HG03439 (cell line): ENCODE data around the gene RAD51.
"Not testable (repeated sequence)": the region's sequence is repeated elsewhere in the genome, so short reads cannot be mapped to it uniquely, and the experiment has no call there.

Experiments
- ATAC-seq: cut with Tn5 transposase; IDR thresholded peaks from one replicate; pipeline ENCODE4 v1.9.1; 2021; ENCODE audit warnings: mild to moderate bottlenecking, moderate library complexity; ENCODE audit not compliant: unreplicated experiment

The RAD51 gene

GRCh38 chr15:40694688-40695468 is at the start of gene RAD51:
TSS of gene RAD51 (plus strand) at chr15:40695174. CDS start at chr15:40698759, 3,585 bp downstream.
- peak; percentile 78 for ATAC-seq

GRCh38 chr15:40647523-40647922 is 47.5 kb upstream of the RAD51 start:
- no peak for ATAC-seq

- ATAC-seq = no peak
Measured at GRCh38 chr15:40650479-40650878, 44.5 kb upstream of the RAD51 start.

- ATAC-seq = no peak
Measured at GRCh38 chr15:40660686-40661085, 34.3 kb upstream of the RAD51 start.

- ATAC-seq = no peak
Measured at GRCh38 chr15:40664909-40665308, 30.1 kb upstream of the RAD51 start.

GRCh38 chr15:40676290-40676689 is 18.7 kb upstream of the RAD51 start:
- ATAC-seq = not testable (repeated sequence)

- ATAC-seq = not testable (repeated sequence)
Measured at GRCh38 chr15:40676906-40677305, 18.1 kb upstream of the RAD51 start.

GRCh38 chr15:40680151-40680550 is 14.8 kb upstream of the RAD51 start:
- no peak for ATAC-seq

- ATAC-seq = not testable (repeated sequence)
Measured at GRCh38 chr15:40680959-40681358, 14.0 kb upstream of the RAD51 start.

- ATAC-seq = no peak
Measured at GRCh38 chr15:40684381-40684780, 10.6 kb upstream of the RAD51 start.

- no peak for ATAC-seq
Measured at GRCh38 chr15:40685376-40685775, 9.6 kb upstream of the RAD51 start.

GRCh38 chr15:40688932-40689799 is 5.8 kb upstream of the RAD51 start:
- no peak for ATAC-seq

- ATAC-seq = no peak
Measured at GRCh38 chr15:40691737-40692136, 3.2 kb upstream of the RAD51 start.

- peak; percentile 8 for ATAC-seq
Measured at GRCh38 chr15:40693904-40694687, 878 bp upstream of the RAD51 start.

- ATAC-seq = peak; percentile 29
Measured at GRCh38 chr15:40695469-40695890, 506 bp downstream of the RAD51 start.

GRCh38 chr15:40696228-40696627 is 1.3 kb downstream of the RAD51 start:
- no peak for ATAC-seq

GRCh38 chr15:40697916-40698315 is 2.9 kb downstream of the RAD51 start:
- ATAC-seq = no peak

GRCh38 chr15:40702077-40702476 is 7.1 kb downstream of the RAD51 start:
- ATAC-seq = no peak

GRCh38 chr15:40706121-40706520 is 11.1 kb downstream of the RAD51 start:
- ATAC-seq = no peak

- no peak for ATAC-seq
Measured at GRCh38 chr15:40714144-40714543, 19.2 kb downstream of the RAD51 start.

- ATAC-seq = no peak
Measured at GRCh38 chr15:40716165-40716564, 21.2 kb downstream of the RAD51 start.
